Skeletal muscle tissue (tissue), 5 donors: ENCODE data around the gene TRIM40. TPM values are rescaled to one million over a fixed set of nuclear protein-coding genes. Genes with fewer than 3 reads are reported as not detected.
A peak's percentile ranks its signal among the peaks of the same experiment; 100 is the strongest.

ENCODE experiments used
- H3K27ac ChIP-seq: one replicate; pipeline ENCODE4 v1.7.0; 2013; ENCODE audit warnings: mild to moderate bottlenecking, low read depth, low read length, inconsistent platforms
- H3K27me3 ChIP-seq, 3 donors: one replicate each; pipeline ENCODE4 v1.7.0; 2013; ENCODE audit warnings: low read length in 3 of 3; ENCODE audit not compliant: control insufficient read depth in 3 of 3, insufficient read depth in 3 of 3
- H3K36me3 ChIP-seq, 3 donors: one replicate each; pipeline ENCODE4 v1.7.0; 2013; ENCODE audit warnings: low read length in 3 of 3; ENCODE audit not compliant: control insufficient read depth in 3 of 3, insufficient read depth in 3 of 3
- H3K4me1 ChIP-seq, 3 donors: one replicate each; pipeline ENCODE4 v1.7.0; 2013; ENCODE audit warnings: low read length in 3 of 3, mild to moderate bottlenecking in 3 of 3; ENCODE audit not compliant: control insufficient read depth in 3 of 3, insufficient read depth in 3 of 3
- H3K4me3 ChIP-seq, 3 donors: one replicate each; pipeline ENCODE4 v1.7.0; 2013; ENCODE audit warnings: low read length in 3 of 3
- H3K9ac ChIP-seq, 3 donors: one replicate each; pipeline ENCODE4 v1.7.0; 2013; ENCODE audit warnings: low read length in 3 of 3, mild to moderate bottlenecking in 3 of 3, moderate library complexity in 2 of 3, low read depth in 1 of 3
- H3K9me3 ChIP-seq, 3 donors: one replicate each; pipeline ENCODE4 v1.7.0; 2013; ENCODE audit warnings: low read length in 3 of 3; ENCODE audit not compliant: control insufficient read depth in 3 of 3
- small RNA-seq: library from RNA; depleted of rRNA; stranded (forward); fragments of <200 nt; gene quantifications from one replicate; pipeline ENCODE3, GENCODE V24; 2014
- total RNA-seq: library from RNA; depleted of rRNA; stranded (reverse); fragments of >200 nt; gene quantifications from one replicate; pipeline ENCODE4 v1.2.3, GENCODE V29; 2014
- donor health status: Osteomylitis.

The TRIM40 gene
- total RNA-seq, 1 donor from 2014 or later = not detected

GRCh38 chr6:30194797-30195690, 59.1 kb downstream of the TRIM40 start:
- Histone ChIP-seq H3K36me3 (peaks cover 46 to 65% (median 56%) of the 10 kb centered on the region in 3 donors), H3K9me3 (no peaks in the 10 kb centered on the region), H3K4me1 (no peaks in the 10 kb centered on the region), H3K27ac (no peak overlapping the region), H3K4me3 (no peak overlapping the region), H3K9ac (peak overlapping the region in 1 of 3 donors; percentile 16), H3K27me3 (no peaks in the 10 kb centered on the region)

- Histone ChIP-seq H3K27ac (no peak overlapping the region), H3K27me3 (no peaks in the 10 kb centered on the region), H3K9ac (no peak overlapping the region), H3K9me3 (no peaks in the 10 kb centered on the region), H3K4me1 (no peaks in the 10 kb centered on the region), H3K36me3 (peaks cover 45 to 65% (median 56%) of the 10 kb centered on the region in 3 donors), H3K4me3 (no peak overlapping the region)
These were observed 60.0 kb downstream of the TRIM40 start for GRCh38 chr6:30195951-30196350.

GRCh38 chr6:30196376-30196775, 60.4 kb downstream of the TRIM40 start:
- Histone ChIP-seq H3K4me1 (no peaks in the 10 kb centered on the region), H3K27me3 (no peaks in the 10 kb centered on the region), H3K27ac (no peak overlapping the region), H3K4me3 (no peak overlapping the region), H3K9ac (no peak overlapping the region), H3K36me3 (peaks cover 45 to 61% (median 54%) of the 10 kb centered on the region in 3 donors), H3K9me3 (no peaks in the 10 kb centered on the region)

Small RNA genes lying within 50 kb of the gene (small RNA-seq; reads per million reads assigned to genes)
- gene RF00554 = not detected

Other genes starting within 250 kb of the TRIM40 start
- 113 TPM for gene HLA-A, start 193.6 kb upstream of the TRIM40 start, total RNA-seq
- gene POLR1H, start 74.9 kb upstream of the TRIM40 start, total RNA-seq = 31.8 TPM
- 6.8 TPM for gene PPP1R11, start 68.9 kb upstream of the TRIM40 start, total RNA-seq
- not detected for gene RNF39, start 60.4 kb upstream of the TRIM40 start, total RNA-seq
- gene TRIM31, start 23.1 kb upstream of the TRIM40 start, total RNA-seq = not detected
- gene TRIM10, start 25.1 kb downstream of the TRIM40 start, total RNA-seq = 2.1 TPM
- gene TRIM15, start 27.4 kb downstream of the TRIM40 start, total RNA-seq = not detected
- gene TRIM26, start 77.3 kb downstream of the TRIM40 start, total RNA-seq = 8.4 TPM
- 5.2 TPM for gene TRIM39, start 190.8 kb downstream of the TRIM40 start, total RNA-seq
- gene RPP21, start 209.0 kb downstream of the TRIM40 start, total RNA-seq = 7.8 TPM